Renal cortex interstitium (tissue), 15 donors: ENCODE measurements around the gene IFI30. TPM values are rescaled to one million over a fixed set of nuclear protein-coding genes. Genes with fewer than 3 reads are reported as not detected.

Source experiments
- DNase-seq, 11 donors: peaks; one replicate each; pipeline ENCODE4 v3.0.0-alpha.2; 2013; ENCODE audit warnings: low read depth in 9 of 11, low spot score in 4 of 11; ENCODE audit errors: extremely low read depth in 1 of 11
- long read RNA-seq, 16 experiments: transcript quantifications; one replicate each; lab custom pipeline, GENCODE V29; 2026
- polyA plus RNA-seq, 3 donors: library from polyadenylated mRNA; unstranded; fragments of 120-200 nt; gene quantifications; one replicate each; pipeline ENCODE4 v1.2.1, GENCODE V29; 2013; ENCODE audit not compliant: insufficient read length in 3 of 3

The IFI30 gene
- 10 to 100 TPM; 11.4 to 20.4 (median 11.7) TPM for polyA plus RNA-seq
- long read RNA-seq, donor 1, transcript IFI30-201 (7 exons, 1,134 nt): major isoform, 10 of 10 reads
- long read RNA-seq, donor 1, partial matches to known transcripts: 0 of 10 reads
- long read RNA-seq, donor 1, other reads (novel, unspliced or antisense): 0 of 10 reads
- long read RNA-seq, donor 2, transcript IFI30-201 (7 exons, 1,134 nt): major isoform, 15 of 20 reads
- long read RNA-seq, donor 2, partial matches to known transcripts: 5 of 20 reads
- long read RNA-seq, donor 2, other reads (novel, unspliced or antisense): 0 of 20 reads
- long read RNA-seq, donor 3, transcript IFI30-201 (7 exons, 1,134 nt): major isoform, 26 of 26 reads
- long read RNA-seq, donor 3, partial matches to known transcripts: 0 of 26 reads
- long read RNA-seq, donor 3, other reads (novel, unspliced or antisense): 0 of 26 reads
- long read RNA-seq, donor 4, transcript IFI30-201 (7 exons, 1,134 nt): major isoform, 13 of 13 reads
- long read RNA-seq, donor 4, partial matches to known transcripts: 0 of 13 reads
- long read RNA-seq, donor 4, other reads (novel, unspliced or antisense): 0 of 13 reads
- long read RNA-seq, donor 5, transcript IFI30-201 (7 exons, 1,134 nt): major isoform, 36 of 36 reads
- long read RNA-seq, donor 5, partial matches to known transcripts: 0 of 36 reads
- long read RNA-seq, donor 5, other reads (novel, unspliced or antisense): 0 of 36 reads
- long read RNA-seq, donor 6, transcript IFI30-201 (7 exons, 1,134 nt): major isoform, 5 of 5 reads
- long read RNA-seq, donor 6, partial matches to known transcripts: 0 of 5 reads
- long read RNA-seq, donor 6, other reads (novel, unspliced or antisense): 0 of 5 reads
- long read RNA-seq, donor 7, transcript IFI30-201 (7 exons, 1,134 nt): major isoform, 24 of 24 reads
- long read RNA-seq, donor 7, partial matches to known transcripts: 0 of 24 reads
- long read RNA-seq, donor 7, other reads (novel, unspliced or antisense): 0 of 24 reads
- long read RNA-seq, donor 8: 0 reads
- long read RNA-seq, donor 9, transcript IFI30-201 (7 exons, 1,134 nt): major isoform, 19 of 19 reads
- long read RNA-seq, donor 9, partial matches to known transcripts: 0 of 19 reads
- long read RNA-seq, donor 9, other reads (novel, unspliced or antisense): 0 of 19 reads
- long read RNA-seq, donor 10, transcript IFI30-201 (7 exons, 1,134 nt): major isoform, 22 of 22 reads
- long read RNA-seq, donor 10, partial matches to known transcripts: 0 of 22 reads
- long read RNA-seq, donor 10, other reads (novel, unspliced or antisense): 0 of 22 reads
- long read RNA-seq, donor 11, transcript IFI30-201 (7 exons, 1,134 nt): major isoform, 17 of 17 reads
- long read RNA-seq, donor 11, partial matches to known transcripts: 0 of 17 reads
- long read RNA-seq, donor 11, other reads (novel, unspliced or antisense): 0 of 17 reads
- long read RNA-seq, donor 12, transcript IFI30-201 (7 exons, 1,134 nt): major isoform, 13 of 13 reads
- long read RNA-seq, donor 12, partial matches to known transcripts: 0 of 13 reads
- long read RNA-seq, donor 12, other reads (novel, unspliced or antisense): 0 of 13 reads
- long read RNA-seq, donor 13, transcript IFI30-201 (7 exons, 1,134 nt): major isoform, 33 of 33 reads
- long read RNA-seq, donor 13, partial matches to known transcripts: 0 of 33 reads
- long read RNA-seq, donor 13, other reads (novel, unspliced or antisense): 0 of 33 reads
- long read RNA-seq, donor 14, transcript IFI30-201 (7 exons, 1,134 nt): major isoform, 16 of 16 reads
- long read RNA-seq, donor 14, partial matches to known transcripts: 0 of 16 reads
- long read RNA-seq, donor 14, other reads (novel, unspliced or antisense): 0 of 16 reads
- long read RNA-seq, donor 15, transcript IFI30-201 (7 exons, 1,134 nt): major isoform, 7 of 7 reads
- long read RNA-seq, donor 15, partial matches to known transcripts: 0 of 7 reads
- long read RNA-seq, donor 15, other reads (novel, unspliced or antisense): 0 of 7 reads
- long read RNA-seq, donor 16, transcript IFI30-201 (7 exons, 1,134 nt): major isoform, 36 of 41 reads
- long read RNA-seq, donor 16, partial matches to known transcripts: 5 of 41 reads
- long read RNA-seq, donor 16, other reads (novel, unspliced or antisense): 0 of 41 reads

DNA sequence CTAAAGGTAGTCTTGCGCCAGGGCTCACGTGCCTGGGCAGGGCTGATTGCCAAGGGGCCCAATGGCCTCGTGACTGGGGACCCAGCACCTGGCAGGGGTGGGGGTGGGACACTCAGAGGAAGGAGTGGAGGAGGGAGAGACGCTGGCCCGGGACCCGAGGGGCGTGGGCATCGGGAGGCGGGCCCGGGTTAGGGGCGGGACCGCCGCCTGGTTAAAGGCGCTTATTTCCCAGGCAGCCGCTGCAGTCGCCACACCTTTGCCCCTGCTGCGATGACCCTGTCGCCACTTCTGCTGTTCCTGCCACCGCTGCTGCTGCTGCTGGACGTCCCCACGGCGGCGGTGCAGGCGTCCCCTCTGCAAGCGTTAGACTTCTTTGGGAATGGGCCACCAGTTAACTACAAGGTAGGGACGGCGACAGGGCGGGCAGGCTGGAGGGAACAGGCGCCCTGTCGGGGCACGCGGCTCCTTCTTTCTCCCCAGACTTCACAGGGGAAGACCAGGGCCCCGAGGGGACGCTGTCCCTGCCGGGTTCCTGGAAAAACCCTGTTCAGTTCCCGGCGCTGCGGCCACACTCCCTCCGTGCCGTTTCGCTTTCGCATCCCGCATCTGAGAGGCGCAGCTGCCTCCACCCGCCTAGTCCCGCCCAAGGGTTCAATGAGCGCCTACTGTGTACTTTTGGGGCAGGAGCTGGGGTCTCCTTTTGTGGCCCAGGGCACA, at the start of gene IFI30:
TSS of gene IFI30 (plus strand) at position 242 of the 717 bp plus-strand sequence. CDS start at position 271, 29 bp downstream.
- peak in 1 of 11 donors; percentile 78 for DNase-seq

DNA sequence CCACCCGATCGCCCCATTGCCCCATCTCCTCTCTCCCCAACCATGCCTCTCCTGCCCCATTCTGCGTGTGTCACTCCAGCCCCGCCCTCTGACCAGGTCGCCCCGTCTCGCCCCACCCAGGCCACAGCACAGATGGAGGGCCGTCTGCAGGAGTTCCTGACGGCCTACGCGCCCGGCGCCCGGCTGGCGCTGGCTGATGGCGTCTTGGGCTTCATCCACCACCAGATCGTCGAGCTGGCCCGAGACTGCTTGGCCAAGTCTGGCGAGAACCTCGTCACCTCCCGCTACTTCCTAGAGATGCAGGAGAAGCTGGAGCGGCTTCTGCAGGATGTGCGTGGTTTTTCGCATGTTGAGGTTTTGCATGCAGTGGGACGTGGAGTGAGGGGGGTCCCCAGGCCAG, 49.8 kb upstream of the IFI30 start:
- DNase-seq: no peak

DNA sequence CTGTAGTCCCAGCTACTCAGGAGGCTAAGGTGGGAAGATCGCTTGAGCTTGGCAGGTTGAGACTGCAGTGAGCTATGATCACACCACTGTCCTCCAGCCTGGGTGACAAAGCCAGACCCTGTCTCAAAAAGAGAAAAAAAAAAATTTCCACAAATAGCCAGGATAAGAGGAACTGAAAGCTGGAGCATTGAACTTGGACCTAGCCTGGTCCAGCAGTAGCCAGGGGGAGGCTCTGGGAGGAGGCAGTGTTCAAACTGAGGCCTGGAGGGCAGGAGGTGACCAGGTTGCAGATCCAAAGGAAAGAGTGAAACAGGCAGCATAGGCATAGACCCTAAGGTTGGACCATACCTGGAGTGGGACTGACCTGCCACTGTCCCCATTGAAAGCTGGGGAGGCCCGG, 47.5 kb upstream of the IFI30 start:
- no peak for DNase-seq

DNA sequence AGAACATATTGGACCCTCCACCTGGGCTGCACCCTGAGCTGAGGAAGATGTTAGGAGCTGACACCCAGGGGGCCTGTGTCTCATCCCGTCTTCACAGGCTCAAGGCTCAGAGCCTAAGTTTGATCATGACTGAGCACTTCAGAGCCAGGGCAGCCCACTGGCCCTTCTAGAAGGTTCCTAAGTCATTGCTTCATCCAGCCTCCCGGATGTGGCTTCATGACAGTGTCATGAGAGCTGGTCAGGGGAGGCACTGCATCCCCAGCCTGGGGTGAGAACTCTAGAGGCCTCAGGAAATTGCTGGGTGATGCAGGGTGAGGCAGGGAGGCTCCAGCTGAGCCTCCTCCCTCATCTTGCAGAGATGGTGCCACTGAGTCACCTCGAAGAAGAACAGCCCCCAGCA, 45.6 kb upstream of the IFI30 start:
- no peak for DNase-seq

DNA sequence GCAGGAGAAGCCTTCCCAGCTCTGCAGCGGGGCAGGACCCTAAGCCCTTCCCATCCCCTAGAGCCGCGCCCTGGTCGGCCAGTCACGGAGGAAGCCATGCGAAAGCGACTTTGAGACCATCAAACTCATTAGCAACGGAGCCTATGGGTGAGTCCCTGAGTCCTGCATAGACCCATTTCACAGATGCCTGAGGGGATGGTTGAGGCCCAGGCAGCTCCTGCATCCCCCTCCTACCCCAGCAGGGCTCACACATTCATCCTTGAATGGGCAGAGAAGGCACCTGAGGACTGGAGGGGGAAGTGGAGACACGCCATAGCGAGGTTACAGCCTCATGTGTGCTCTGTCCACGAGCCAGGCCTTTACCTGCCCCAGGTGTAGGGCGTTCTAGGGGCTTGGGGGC, 44.8 kb upstream of the IFI30 start:
- DNase-seq: no peak

DNA sequence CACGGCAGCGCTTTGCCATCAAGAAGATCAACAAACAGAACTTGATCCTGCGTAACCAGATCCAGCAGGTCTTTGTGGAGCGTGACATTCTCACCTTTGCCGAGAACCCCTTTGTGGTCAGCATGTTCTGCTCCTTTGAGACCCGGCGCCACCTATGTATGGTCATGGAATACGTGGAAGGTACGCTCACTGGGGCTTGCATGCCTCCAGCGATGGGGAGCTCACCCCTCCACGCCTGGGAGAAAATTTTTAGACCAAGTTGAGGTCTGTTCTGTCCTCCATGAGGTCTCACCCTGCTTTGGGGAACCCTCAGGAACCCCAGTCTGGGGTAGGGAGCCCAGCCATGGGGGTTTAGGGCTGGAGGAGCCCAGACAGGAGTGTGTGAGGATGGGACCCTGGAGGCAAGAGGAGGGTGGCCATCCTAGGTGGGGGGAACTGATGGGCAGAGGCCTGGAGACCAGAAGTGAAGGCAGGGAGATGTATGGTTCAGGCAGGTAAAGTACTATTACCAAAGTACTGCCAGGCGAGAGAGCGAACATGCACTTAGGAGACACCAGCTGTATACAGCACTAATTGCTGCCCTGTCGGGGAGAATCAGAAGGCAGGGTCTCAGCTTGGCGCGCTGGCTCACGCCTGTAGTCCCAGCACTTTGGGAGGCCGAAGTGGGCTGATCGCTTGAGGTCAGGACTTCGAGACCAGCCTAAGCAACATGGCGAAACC, 42.9 kb upstream of the IFI30 start:
- DNase-seq: no peak

DNA sequence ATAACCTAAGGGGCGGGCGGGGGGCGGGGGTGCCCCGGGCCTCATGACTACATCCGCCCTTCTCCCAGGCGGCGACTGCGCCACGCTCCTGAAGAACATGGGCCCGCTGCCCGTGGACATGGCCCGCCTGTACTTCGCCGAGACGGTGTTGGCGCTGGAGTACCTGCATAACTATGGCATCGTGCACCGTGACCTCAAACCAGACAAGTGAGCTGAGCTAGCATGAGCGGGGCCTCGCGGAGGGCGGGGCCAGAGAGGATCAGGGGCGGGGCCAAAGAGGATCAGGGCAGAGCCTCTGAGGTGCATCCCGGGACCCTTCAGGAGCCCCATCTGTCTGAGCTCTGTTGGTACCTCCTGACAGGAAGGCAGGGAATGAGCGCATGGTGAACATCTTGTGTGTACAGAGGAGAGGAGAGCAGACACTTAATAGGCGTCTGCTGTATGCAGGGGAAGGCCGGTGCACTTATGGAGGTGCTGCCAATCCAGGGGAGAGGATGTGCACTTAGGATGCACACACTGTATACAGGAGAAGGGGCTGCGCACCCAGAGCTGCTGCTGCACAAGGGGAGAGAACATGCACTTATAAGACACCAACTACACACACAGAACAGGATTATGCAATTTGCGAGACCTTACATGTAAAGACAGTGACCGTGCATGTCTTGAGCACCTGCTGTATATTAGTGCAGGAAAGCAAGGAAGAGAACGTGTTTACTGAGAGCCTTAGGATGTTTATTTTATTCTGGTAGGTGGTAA, 41.6 kb upstream of the IFI30 start:
- no peak for DNase-seq

DNA sequence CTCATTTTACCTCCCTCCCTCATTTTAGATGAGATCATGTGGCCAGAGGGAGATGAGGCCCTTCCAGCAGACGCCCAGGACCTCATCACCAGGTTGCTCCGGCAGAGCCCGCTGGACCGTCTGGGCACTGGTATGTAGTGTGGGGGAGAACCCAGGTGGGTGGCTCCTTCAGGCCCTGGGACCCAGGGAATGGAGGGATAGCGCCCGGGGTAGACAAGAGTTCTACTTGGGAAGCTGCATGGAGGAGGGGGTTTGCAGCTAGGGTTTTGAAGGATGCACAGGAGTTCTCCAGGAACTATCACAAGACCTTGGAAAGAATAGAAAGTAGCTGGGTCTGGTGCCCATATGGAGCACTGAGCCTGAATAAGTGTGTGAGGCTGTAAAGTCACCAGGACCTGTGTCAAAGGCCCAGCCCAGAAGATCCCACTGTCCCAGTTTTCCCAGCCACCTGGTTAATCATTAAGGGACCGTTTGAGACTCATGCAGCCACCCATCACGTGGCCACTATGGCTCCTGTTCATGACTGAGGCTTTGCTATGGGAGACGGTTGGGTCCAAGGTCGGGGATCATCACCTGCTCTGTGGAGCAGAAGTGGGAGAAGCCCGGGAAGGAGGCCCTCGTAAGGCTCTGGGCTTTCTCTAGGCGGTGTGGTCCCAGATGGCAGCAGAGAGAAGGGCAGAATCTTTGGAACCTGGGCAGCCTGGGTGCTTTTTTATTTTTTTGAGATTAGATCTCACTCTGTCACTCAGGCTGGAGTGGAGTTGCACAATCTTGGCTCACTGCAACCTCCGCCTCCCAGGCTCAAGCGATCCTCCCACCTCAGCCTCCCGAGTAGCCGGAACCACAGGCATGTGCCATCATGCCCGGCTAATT, 37.7 kb upstream of the IFI30 start:
- peak in 1 of 11 donors; percentile 71 for DNase-seq

DNA sequence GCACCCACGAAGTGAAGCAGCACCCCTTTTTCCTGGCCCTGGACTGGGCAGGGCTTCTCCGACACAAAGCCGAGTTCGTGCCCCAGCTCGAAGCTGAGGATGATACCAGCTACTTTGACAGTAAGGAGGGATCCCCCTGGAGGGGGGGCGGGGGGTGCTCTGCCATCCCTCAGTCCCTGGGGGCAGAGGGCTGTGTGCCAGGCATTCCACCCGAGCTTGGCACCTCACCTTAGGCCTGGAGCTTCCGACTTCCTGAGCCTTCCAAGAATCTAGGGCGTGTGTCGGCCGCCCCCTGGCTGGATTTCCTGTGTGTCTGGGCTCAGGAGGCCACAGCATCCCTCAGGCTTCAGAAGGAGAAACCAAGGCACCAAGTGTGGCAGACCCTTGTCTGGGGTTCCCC, 36.4 kb upstream of the IFI30 start:
- no peak for DNase-seq

DNA sequence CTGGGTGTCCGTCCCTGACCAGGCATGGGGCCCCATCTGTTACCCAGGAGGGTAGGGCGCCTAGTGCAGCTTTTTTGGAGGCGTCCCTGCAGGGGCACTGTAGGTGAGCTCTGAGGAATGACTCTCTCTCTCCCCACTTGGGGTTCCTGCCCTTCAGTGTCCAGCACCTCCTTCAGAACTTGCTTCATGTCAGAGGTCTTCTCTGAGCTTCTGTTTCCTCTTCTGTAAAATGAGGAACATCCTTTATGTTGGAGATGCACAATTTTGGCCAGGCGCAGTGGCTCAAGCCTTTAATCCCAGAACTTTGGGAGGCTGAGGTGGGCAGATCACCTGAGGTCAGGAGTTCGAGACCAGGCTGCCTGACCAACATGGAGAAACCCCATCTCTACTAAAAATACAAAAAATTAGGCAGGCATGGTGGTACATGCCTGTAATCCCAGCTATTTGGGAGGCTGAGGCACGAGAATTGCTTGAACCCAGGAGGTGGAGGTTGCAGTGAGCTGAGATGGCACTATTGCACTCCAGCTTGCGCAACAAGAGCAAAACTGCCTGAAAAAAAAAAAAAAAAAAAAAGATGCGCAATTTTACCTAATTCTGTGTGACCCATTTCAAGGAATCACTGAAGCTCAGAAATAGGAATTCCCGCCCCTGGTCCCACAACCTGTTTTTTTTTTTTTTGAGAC, 35.8 kb upstream of the IFI30 start:
- no peak for DNase-seq

DNA sequence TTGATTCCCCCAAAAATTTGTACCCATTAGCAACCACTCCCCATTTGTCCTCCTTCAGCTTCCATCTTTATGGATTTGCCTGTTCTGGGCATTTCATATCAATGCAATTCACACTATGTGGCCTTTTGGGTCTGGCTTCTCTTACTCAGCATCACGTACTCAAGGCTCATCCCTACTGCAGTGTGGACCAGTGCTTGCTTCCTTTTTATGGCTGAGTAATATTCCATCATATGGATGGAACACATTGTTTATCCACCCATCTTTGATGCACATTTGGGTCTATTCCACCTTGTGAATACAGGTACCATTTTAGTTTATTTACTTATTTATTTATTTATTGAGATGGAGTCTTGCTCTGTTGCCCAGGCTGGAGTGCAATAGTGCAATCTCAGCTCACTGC, 33.1 kb upstream of the IFI30 start:
- no peak for DNase-seq

DNA sequence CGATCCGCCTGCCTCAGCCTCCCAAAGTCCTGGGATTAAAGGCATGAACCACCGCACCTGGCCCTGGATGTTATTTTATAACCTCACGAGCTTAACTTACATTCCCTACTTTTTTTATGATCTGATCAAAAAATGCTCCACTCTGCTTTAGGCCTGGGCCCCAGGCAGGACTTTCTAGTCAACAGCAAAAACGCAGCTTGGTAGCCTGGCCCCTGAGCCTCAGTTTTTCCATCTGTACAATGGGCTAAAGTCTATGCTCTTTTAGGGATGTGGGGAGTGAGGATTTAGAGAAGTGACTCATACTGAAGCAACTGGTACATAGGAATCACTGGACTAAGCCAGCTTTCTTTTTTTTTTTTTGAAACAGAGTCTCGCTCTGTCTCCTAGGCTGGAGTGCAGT, 32.6 kb upstream of the IFI30 start:
- DNase-seq: no peak

DNA sequence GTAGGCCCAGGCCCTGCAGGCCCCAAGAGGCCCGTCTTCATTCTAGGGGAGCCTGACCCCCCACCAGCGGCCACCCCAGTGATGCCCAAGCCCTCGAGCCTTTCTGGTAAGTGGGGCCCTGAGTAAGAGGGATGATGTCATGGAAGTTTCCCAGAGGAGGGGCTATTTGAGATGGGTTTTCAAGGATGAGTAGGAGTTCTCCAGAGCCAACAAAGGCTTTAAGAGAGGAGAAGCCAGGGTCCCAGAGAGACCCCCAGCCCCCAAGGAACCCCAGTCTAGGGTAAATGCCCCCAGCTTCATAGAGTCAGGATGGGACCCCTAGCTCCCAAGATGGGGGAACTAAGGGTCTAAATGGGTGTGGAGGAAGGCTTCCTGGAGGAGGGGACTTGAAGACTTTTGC, 29.7 kb upstream of the IFI30 start:
- DNase-seq: no peak

DNA sequence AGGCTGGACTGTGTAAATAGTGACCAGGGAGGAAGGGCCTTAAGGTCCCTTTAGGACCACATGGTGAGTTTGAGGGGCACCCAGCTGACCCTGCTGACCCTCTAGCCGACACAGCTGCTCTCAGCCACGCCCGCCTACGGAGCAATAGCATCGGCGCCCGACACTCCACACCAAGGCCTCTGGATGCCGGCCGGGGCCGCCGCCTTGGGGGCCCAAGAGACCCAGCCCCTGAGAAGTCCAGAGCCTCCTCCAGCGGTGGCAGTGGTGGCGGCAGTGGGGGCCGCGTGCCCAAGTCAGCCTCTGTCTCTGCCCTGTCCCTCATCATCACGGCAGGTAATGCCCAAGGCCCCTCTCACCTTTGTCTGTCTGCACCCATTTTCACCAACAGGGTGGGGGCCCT, 29.3 kb upstream of the IFI30 start:
- DNase-seq: no peak
